H4 (cell line): ENCODE measurements around the gene SERPINA12. TPM values are rescaled to one million over a fixed set of nuclear protein-coding genes. Genes with fewer than 3 reads are reported as not detected.

Source experiments
- DNase-seq: peaks from one replicate; pipeline ENCODE4 v3.0.0-alpha.2; 2015; ENCODE audit warnings: low spot score
- total RNA-seq: library from RNA; depleted of rRNA; stranded (reverse); fragments of >200 nt; shearing (Covaris generic); gene quantifications from 2 replicates; pipeline ENCODE4 v1.2.3, GENCODE V29; 2014

SERPINA12 gene
- total RNA-seq, 1 experiment from 2014 or later, result not detected

DNA sequence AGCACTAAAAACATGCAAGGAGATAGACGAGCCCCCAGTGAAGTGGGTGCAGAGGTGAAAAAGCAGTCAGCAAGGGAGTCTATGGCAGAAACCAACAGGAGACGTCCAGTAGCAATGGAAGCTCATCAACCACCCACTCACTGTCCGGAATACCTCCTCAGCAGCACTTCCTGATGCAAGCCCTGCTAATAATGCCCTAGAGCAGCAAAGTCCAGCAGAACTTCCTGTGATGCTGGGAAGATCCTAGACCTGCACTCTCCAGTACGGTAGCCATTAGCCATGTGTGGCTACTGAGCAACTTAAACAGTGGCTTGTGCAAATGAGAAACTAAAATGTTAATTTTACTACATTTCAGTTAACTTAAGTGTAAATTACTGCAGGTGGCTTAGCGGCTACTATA is 44.2 kb downstream of the SERPINA12 start:
- no peak for DNase-seq

DNA sequence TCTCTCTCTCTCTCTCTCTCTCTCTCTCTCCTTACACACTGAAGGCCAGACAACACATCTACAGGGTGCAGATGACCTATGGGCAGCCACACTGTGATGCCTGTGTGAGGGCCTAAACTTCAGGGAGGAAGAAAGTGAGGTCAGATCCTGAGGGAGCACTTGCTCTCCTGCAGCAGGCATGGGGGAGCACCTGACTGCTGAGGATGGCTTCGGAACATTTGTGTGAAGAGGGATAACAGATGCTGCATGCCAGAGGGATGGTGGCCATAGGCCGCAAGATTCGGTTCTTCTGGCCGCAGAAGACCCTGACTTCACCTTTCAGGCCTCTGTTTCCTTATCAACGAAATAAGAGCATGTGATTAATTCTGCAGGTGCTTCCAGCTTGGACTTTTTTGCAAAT is 45.0 kb downstream of the SERPINA12 start:
- no peak for DNase-seq

DNA sequence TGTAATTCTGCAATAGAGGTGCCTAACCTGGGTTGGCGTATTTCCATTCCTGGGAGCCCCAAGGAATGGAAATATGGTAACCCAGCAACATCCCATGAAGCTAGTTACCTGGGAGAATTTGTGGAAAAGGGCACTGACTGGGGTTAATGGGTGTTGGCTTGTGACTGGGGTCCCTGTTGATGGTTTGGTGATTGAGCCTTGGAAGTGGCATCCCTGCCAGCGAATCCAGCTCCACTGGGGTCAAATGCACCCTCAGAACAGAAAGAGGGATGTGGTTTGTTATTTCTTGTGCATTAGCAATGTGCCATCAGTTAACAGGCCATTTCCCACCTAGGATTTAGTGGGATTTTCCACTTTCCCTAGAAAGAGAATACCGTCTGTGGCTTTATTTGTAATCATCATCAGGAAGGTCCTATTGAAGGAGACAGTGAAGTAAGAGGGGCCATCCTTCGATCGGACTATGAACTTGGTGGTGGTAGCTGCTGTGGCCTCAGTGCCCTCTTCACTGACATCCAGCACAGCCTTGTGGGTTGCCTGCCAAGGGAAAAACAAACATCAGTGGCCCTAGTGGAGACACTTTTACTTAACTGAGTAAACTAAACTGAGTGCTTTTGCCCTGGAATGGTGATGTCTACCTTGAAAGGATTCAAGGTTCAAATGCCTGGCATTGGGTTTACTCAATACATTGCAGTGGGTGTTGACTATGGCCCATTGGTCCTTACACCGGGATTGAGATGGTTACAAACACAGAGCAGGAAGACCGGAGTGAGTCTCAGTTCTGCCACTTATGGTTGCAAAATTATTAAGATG is 46.3 kb downstream of the SERPINA12 start:
- DNase-seq, result no peak

DNA sequence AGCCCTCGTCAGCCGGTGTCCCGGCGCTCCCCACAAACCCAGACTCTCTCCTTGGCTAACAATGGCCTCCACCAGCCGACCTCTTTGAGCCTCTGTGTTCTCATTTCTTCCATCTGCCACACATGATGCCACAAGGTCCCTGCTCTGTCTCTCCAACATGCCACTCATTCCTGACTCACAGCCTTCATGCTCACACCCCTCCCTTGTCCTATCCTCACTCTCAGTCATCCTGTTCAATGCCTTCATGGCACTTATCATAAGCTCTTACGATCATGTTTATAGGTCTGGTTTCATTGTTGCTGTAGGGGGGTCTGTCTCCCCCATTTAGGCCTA is 47.1 kb downstream of the SERPINA12 start:
- DNase-seq, result no peak

DNA sequence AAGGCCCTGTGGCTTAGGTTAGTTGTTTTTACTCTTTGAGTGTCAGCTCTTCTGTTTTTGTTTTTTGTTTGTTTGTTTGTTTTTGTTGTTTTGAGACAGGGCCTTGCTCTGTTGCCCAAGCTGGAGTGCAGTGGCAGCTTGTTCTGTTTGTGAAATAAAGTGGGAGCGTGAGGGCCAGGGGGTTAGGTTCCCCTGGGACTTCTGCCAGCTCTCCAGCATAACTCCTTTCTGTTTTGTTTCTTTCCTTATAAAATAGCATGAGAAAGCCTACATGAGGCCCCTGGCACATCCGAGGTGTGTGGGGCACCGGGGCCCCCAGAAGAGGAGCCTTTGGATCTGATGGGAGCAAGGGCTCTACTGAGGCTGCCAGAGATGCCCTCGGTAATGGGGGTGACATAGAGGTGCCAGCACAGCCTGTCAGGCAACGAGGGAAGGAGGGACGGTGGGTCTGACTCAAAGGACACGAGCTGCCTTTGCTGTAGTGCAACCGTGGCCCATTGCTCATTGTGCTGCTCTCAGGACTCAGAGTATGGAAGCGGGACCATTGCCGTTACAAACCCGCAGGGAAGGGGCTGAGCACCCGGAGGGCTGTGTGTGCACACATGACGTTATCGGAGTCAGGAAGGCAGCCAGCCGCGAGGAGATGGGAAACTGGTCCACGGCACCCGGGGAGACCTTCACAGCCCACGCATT is 47.6 kb downstream of the SERPINA12 start:
- no peak for DNase-seq

DNA sequence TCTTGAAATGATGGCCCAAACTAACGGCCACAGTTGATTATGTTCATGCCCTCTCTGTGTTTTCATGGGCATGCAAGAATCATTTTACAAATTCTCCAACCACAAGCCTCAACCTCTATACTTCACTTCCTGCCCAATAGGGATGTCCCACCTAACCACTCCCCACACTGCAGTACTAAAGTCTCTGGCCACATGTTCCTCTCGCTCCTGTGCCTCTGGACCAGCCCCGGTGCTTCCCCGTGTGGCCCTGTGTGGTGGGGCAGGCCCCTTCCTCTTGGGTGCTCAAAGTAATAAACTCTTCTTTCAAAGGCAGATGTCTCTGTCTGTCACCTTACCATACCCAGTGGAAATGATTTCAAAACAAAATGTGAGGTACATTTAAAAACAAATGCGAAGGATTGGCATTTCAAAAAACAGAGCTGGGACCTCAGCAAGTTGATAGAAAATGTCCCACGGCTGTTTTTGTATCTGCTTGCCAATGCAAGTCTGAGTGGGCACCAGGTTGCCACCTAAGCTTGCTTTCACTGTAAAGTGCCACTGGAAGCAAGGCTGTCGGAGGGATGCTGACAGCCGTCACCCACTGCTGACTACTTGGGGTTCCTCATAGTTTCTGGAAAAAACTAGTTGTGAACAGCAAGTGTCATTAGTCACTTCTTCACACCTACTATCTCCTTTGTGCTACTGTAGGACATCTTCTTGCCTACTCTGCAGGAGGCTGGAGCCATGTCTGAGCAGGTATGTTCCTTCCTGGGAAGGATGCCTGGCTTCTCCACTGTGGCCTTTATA is 48.4 kb downstream of the SERPINA12 start:
- no peak for DNase-seq

DNA sequence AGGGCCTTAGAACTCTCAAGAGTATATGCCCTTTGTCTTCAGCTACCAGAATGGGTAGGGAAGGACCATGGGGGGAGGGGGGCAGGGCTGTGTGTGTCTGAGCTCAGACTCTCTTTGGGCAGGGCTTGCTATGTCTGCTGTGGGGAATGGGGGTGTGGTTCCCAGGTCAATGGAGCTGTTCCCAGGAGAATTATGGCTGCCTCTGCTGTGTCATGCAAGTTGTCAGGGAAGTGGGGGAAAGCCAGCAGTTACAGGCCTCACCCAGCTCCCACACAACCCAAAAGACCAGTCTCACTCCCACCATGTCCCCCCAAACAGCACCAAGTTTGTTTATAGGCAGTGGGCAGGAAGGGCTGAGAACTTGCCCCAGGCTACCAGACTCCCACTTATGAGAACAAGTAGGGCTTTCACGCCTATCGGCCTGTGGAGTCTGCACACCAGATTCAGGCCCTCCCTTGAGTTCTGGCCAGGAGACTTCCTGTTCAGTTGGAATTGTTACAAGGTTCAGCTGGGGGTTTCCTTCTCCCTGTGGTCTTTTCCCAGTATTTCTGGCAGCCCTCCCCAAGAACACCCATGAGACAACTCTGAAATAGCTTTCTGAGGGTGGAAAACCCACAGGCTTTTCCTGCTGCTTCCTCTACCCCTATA is 50.6 kb downstream of the SERPINA12 start:
- DNase-seq, result peak; percentile 20

DNA sequence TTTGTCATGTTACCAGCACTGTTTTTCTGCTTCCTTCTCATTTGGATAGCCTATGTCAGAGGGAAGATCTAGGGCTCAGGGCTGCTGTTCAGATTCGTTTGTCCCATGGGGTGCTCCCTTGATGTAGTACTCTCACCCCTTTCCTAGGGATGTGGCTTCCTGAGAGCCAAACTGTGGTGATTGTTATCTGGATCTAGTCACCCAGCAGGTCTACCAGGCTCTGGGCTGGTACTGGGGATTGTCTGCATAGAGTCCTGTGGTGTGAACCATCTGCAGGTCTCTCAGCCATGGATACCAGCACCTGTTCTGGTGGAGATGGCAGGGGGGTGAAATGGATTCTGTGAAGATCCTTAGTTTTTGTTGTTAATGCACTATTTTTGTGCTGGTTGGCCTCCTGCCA is 51.2 kb downstream of the SERPINA12 start:
- no peak for DNase-seq

DNA sequence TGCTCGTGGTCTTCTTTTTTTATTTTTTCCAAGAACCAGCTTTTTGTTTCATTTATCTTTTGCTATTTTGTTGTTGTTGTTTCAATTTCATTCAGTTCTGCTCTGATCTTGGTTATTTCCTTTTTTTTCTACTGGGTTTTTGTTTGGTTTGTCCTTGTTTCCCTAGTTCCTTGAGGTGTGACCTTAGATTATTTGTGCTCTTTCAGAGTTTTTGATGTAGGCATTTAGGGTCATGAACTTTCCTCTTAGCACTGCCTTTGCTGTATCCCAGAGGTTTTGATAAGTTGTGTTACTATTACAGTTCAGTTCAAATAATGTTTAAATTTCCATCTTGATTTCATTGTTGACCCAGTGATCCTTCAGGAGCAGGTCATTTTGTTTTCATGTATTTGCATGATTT is 53.3 kb downstream of the SERPINA12 start:
- DNase-seq, result no peak

DNA sequence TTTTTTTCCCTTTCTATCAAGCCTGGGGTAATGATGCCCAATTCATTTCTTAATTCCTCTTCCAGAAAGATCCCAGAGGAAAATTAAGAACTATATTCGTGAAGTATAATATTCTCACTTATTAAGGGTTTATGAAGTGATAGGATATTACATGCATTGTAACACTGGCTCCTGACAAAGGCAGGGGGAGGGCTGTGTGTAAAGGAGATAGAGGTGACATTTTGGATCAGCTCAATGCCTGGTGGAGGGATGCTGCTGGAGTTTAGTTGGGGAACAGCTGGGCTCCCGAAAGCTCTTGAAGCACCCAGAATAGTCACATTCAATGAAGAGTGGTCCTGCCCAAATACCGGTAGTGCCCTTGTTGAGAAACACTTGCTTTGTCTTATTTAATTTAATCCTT is 57.4 kb downstream of the SERPINA12 start:
- no peak for DNase-seq

DNA sequence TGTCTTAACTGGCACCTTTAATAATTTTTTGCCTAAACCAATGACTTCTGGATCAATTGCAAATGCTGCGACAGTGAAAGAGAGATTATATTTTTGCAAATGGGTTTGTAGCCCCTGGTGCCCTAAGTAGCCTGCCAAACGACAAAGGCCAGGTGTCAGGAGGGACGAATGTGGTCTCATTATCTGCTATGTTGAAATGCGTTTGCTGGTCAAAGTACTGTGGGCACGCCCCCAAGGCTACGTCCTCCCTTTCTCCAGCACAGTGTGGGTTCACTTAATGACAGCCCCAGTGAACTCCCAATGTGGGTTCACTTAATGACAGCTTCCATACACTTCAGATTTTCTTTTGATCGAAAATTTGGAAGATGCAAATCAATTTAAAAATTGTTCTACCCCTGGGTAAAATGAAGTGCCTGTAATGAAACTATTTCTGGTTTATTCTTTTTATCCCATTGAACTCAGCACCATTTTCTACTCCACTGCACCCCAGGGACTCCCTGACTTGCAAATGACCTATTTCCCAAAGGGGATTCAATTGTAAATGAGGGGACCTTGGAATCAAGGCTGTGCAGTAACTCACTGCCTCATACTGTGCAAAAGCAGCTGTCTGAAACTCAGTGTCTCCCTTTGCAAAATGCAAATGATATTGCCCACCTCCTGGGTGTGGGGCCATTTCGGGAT is 58.0 kb downstream of the SERPINA12 start:
- DNase-seq, result no peak

DNA sequence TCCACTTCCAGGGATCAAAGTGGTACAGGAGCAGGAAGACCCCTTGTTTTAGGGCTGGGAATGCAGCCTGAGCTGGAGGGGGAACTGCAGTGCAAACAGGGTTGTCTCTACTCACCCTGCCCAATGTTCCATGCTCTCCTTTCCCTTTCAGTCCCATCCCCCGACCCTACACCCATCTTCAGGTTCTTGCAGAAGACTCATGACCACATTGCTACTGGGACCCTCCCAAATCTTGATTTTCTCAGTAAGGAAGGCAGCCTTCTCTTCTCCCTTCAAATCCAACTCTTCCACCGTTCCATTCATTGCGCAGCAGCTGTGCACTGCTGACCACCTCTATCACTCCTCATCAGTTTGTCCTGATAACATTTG is 58.6 kb downstream of the SERPINA12 start:
- no peak for DNase-seq

DNA sequence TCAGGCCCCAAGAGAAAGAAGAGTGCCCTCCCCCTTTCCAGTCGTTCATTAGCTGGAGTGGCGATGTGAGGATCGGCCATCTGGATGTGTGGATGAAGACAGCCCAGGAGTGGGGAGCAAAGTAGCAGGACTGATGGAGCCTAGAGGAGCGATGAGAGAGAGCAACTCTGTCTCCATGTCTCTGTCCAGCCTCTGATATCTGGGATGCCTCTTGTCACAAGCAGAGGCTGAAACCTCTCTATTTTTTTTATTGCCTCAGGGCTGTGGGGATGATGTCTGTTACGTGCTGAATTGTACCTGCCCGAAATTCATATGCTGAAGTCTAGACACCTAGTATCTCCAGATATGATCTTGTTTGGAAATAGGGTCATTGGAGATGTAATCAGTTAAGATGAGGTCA is 59.3 kb downstream of the SERPINA12 start:
- no peak for DNase-seq

DNA sequence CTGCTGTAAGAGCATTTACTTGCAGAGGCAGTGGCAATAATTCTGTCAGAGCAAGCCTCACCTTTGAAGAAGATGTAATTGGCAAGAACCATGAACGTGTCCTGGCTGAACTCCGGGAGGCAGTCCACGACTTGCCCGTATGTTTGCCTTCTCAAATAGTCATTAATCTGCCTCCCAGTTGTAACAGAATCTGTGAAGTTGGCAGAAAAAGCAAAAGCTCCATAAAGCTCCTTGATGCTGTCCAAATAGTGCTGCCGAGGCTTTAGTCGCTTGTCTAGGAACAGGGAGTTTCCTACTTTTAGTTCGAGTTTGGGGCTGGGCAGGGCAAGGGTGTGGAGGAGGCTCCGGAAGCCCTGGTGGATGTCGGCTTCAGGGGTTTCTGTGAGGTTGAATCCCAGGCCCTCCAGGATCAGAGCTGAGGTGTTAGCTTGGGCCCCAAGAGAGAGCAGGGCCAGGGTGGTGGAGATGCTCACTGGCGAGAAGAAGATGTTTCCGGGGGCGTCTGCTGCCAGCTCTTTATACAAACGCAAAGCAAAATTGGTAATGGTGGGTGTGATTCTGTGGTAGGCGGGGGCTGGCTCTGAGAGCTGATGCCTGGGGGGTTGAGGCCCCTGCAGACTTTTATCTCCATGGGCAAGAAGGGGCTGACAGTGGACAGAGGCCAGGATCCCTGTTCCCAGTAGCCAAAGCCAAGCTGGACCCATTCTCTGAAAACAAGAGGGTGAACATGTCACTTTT is 61.0 kb downstream of the SERPINA12 start:
- no peak for DNase-seq

DNA sequence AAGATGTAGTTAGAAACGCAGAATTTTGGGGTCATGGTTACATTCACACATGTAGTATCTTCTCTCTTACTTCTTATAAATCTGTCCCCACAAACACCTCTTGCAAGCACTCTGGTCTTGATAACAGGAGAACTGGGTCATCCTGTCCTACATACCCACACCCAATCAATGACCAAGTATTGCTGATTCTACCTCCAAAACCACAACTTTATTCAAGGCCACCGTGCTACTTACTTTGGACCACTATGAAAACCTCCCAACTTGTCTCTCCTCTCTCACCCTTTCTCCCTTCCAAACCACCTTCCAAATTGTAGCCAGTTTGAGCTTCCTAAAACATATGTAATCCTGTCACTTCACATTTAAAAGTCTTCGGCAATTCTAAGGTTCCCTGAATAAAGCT is 62.1 kb downstream of the SERPINA12 start:
- no peak for DNase-seq

DNA sequence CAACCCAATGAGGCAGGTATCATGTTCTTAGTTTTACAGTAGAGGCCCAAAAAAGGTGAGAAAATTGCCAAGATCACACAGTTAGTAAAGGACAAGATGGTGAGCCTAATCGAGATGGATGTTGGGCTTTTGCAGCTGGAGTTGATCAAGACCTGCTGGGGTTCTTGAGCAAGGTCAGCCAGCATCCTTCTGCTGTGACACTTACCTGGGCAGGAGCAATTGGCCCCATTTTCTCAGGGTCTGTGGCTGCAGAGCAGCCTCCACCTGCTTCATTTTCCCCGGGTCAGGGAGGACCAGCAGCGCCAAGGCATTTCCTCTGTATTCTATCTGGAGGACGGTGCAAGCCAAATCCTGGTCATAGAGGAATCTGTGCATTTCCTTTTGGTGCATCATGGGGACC is 63.1 kb downstream of the SERPINA12 start:
- no peak for DNase-seq

DNA sequence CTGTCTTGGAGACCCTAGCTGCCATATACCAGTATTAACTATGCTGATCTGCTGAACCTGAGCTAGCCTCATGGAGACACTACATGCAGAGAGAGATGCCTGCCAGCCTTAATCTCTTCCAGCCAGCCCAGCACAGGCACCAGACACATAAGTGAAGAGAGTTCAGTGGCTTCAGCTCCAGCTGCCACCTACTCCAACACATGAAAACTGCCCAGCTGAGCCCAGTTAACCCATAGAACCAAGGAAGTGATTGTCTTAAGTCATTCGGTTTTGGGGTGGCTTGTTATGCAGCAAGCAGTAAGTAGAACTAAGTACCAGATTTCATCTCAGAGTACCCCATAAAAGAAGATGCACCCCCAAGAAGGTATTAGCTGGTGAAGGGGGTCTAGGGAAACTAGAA is 64.3 kb downstream of the SERPINA12 start:
- DNase-seq, result no peak

DNA sequence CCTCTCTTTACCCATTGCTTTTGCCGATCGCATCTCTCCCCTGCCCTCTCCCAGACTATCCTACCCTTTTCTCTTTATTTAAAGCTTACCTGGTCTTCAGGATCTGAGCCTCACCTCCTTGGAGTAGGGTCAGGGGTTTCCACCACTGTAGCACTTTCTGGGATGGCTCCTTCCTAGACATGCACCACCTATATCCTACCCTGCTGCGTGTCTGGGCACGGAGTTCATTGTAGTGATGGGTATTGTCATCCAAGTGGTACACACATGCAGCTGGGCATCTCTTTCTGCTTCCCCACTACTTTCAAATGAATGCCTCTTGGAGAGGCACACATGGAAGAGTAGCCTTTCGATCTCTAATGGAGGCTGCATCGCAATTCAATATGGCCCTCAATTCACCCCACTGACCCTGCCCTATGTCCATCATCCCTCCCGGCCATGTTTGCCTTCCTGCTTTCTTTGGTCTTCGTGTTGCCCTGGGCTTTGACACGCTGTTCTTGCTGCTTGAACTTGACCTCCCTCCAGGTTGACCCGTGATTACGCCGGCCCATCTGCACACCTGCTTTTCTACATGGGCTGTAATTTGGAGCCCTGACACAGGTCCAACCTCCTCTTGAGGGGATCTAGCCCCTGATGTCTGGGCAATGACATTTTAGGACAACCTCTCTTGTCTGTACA is 67.6 kb downstream of the SERPINA12 start:
- no peak for DNase-seq

DNA sequence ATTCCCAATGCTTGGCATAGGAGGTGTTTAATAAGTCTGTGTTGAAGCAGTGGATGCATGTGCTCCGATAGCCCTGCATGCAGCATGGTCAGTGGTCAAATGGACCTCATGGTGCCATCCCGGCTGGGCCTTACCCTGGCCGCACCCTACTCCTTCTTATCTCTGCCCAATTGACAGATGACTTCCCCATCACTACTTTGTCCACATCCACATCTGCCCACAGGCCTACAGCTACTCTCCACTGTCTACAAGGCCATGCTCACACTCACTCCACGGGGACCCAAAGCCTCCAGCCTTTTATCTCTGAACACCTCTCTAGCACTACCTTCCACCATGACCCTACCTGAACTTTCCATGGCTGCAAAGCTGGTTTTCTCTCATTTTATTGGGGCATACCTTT is 68.1 kb downstream of the SERPINA12 start:
- no peak for DNase-seq

DNA sequence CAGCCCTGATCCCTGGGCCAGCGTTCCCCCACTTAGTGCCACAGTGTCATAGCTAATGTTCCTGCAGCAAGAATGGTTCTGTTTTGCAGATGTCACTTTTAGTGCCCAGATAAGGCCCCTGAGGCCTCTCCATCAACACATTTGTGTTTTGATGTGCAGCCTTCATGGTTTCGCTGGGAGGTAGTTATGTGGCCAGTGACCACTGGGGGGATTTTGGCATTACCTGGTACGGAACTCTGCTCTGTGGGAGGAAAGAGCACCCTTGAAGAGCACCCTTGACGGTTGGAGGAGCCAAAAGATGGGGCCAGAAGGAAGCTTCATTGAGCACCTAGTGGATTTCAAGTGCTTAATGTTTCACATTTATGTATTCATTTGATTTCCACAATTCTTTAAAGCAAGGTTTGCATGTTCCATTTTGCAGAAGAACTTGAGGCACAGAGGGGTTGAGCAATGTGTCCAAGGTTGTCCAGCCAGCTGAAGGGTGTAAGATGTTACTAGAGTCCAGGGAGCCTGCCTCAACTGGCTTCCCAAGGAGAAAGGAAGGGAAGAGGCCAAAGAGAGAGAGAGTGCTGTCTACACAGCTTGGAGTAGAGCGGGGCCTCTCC is 69.7 kb downstream of the SERPINA12 start:
- DNase-seq, result no peak
